Globus pallidus (tissue), 1 donor: ENCODE data around the gene PHYHD1.

Source experiments
- DNase-seq: peaks from one replicate; pipeline ENCODE4 v3.0.0-alpha.2; 2015; ENCODE audit warnings: low spot score

The PHYHD1 gene

GRCh38 chr9:128972956-128973355 lies 52.2 kb downstream of the PHYHD1 start:
- DNase-seq, result no peak

GRCh38 chr9:128979111-128979510 lies 58.3 kb downstream of the PHYHD1 start:
- DNase-seq, result no peak

- no peak for DNase-seq
Measured at GRCh38 chr9:128983536-128983935, 62.8 kb downstream of the PHYHD1 start.

GRCh38 chr9:128986671-128987070 lies 65.9 kb downstream of the PHYHD1 start:
- DNase-seq, result no peak

- DNase-seq, result peak; percentile 68
Measured at GRCh38 chr9:128987805-128988204, 67.0 kb downstream of the PHYHD1 start.
